GM19328 (cell line): ENCODE measurements around the gene PLEKHM3.

Experiments
- ATAC-seq: cut with Tn5 transposase; IDR thresholded peaks from one replicate; pipeline ENCODE4 v1.9.1; 2021; ENCODE audit warnings: mild to moderate bottlenecking, moderate library complexity; ENCODE audit not compliant: unreplicated experiment

PLEKHM3 gene

DNA sequence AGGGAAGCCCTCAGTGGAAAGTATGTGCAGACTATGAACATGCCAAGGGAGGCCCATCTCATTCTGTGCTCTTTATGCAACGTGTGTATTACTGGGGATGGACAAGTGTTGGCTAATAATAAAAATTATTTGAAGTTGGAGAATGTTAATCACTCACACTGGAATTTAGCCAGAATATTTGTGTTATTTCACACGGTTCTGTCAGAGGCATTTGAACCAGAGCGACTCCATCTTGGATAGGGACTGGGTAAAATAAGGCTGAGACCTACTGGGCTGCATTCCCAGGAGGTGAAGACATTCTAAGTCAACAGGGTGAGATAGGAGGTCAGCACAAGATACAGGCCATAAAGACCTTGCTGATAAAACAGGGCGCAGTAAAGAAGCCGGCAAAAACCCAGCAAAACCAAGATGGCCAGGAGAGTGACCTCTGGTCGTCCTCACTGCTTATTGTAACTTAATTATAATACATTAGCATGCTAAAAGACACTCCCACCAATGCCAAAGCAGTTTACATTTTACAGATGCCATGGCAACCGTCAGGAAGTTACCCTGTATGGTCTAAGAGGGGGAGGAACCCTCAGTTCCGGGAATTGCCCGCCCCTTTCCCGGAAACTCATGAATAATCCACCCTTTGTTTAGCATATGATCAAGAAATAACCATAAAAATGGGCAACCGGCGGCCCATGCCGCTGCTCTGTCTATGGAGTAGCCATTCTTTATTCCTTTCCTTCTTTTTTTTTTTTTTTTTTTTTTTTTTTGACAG, 253.1 kb downstream of the PLEKHM3 start:
- no peak for ATAC-seq

DNA sequence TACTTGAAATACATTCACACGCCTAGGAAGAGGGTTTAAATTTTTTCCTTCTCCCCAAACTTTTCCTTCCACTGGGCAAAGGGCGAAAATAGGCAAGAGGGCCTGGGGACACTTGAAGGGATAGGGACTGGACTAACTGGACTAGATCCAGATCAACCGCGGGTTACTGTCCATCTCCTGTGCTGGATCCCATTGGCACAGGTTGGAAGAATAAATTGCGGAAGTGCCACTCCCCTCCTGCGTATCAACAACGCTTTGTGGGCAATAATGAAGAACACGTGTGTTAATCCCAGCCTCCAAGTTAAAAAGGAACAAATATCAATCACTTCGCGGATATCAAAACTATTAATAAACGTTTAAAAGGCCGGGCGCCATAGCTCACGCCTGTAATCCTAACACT, 253.9 kb downstream of the PLEKHM3 start:
- ATAC-seq: no peak
